Measurements from ENCODE around the gene CLIP1. TPM values are rescaled to one million over a fixed set of nuclear protein-coding genes. Genes with fewer than 3 reads are reported as not detected.

The CLIP1 gene
- total RNA-seq, 1 donor from 2014 or later, result 59.1 TPM

DNA sequence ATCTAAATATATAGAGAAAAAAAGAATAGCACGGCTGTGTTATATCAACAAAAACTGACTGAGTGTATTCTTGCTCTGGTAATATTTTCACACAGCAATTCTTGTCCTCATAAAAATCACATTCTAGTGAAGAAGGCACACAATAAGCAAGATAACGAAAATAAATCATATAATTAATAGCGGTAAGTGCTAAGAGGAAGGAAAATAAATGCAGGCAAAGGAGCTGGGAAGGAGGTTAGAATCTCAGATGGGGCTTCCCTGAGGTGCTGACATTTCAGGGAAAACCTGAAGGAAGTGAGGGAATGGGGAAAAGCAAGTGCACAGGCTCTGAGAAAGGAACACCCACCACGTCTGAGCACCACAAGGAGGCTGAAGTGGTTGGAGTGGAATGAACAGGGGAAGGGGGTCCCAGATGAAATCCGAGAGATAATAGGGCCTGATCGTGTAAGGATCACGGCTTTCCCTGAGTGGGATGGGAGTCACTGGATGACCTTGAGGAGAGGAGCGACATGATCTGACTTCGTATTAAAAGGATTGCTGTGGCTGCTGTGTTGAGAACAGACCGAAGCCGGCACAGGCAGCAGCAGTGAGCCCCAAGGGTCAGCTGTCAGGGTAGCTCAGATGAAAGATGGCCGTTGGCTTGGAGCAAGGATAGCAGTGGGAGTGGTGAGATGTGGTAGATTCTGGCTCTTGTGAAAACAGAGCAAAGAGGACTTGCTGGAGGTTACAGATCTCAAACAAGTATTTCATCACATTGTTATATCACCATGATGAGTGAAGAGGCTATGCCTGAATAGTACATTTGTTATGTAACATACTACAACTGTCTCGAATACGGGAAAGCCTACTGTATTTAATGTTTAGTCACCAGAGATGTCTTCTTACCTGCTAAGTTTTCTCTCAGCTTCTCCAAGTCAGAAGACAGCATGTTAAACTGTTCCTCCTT, 89.1 kb downstream of the CLIP1 start:
- Mint-ChIP-seq H3K4me1 (ENCODE audit: unreplicated experiment) (no peaks in the 10 kb centered on the region), H3K36me3 (peaks cover 8% of the 10 kb centered on the region), H3K27me3 (no peaks in the 10 kb centered on the region), H3K9me3 (no peaks in the 10 kb centered on the region), H3K4me3 (no peak overlapping the region), H3K27ac (peak overlapping the region; percentile 37)
- no peak for DNase-seq (ENCODE audit: extremely low spot score, unreplicated experiment)
- TF ChIP-seq, protein P1, sequence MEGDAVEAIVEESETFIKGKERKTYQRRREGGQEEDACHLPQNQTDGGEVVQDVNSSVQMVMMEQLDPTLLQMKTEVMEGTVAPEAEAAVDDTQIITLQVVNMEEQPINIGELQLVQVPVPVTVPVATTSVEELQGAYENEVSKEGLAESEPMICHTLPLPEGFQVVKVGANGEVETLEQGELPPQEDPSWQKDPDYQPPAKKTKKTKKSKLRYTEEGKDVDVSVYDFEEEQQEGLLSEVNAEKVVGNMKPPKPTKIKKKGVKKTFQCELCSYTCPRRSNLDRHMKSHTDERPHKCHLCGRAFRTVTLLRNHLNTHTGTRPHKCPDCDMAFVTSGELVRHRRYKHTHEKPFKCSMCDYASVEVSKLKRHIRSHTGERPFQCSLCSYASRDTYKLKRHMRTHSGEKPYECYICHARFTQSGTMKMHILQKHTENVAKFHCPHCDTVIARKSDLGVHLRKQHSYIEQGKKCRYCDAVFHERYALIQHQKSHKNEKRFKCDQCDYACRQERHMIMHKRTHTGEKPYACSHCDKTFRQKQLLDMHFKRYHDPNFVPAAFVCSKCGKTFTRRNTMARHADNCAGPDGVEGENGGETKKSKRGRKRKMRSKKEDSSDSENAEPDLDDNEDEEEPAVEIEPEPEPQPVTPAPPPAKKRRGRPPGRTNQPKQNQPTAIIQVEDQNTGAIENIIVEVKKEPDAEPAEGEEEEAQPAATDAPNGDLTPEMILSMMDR (conservative IDR thresholded peaks at IDR 0.05), result no peak

DNA sequence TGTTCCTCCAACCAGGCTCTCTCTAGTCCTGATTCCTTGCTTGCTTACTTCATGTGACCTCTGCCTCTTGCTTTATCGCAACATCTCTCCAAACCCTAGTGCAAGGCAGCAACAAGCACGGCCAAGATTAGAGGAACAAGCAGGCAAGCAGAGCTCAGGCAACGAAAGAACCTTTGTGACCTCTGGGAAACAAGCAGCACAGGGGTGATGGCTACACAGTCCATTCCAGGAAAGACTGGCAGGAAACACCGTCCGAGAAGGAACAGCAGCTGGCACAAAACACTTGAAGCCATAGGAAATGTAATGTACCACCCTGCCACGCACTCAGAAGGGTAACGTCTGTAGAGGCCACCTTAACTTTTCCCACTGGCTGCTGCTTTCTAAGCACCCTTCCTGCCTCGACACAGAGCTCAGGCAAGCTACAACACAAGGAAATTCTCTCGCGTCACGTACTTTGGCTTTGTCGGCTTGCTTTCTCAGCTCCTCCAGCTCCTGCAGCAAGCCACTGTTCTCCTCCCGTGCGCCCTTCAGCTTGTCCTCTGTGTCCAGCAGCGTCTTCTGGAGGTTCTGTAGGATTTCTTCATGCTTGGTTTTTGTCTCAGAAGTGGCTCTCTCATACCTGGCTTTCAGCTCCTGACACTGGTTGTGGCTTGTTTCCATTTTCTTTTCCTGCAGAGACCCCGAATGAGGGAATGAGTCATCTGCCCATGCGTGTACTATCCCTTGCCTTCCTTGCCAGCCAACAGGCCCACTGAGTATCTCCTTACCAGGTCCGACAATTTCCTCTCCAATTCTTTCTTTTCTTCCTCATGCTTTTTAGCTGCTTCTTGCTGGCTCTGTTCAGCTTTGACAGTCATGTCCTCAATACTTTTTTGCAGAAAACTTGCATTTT, 94.7 kb downstream of the CLIP1 start:
- Mint-ChIP-seq H3K27me3 (no peaks in the 10 kb centered on the region), H3K4me3 (no peak overlapping the region), H3K27ac (peak overlapping the region; percentile 50), H3K4me1 (ENCODE audit: unreplicated experiment) (no peaks in the 10 kb centered on the region), H3K36me3 (peaks cover 16% of the 10 kb centered on the region), H3K9me3 (no peaks in the 10 kb centered on the region)
- DNase-seq (ENCODE audit: extremely low spot score, unreplicated experiment), result no peak
- TF ChIP-seq, protein P1 (conservative IDR thresholded peaks at IDR 0.05), result no peak

DNA sequence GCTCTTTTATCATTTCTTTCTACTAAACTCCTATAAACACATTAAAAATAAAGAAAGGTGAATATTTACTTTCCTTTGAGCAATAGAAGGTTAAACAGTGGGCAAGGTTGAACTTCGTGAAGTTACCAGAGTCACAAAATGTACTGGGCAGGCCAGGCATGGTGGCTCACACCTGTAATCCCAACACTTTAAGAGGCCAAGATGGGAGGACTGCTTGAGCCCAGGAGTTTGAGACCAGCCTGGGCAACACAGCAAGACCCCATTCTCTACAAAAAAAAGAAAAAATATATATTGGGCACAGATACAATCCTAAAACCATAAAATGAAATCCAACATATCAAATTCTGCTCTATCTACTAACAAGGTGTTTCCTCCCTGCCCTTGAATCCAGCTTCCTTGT, 95.5 kb downstream of the CLIP1 start:
- Mint-ChIP-seq H3K9me3 (no peaks in the 10 kb centered on the region), H3K4me3 (no peak overlapping the region), H3K36me3 (peaks cover 16% of the 10 kb centered on the region), H3K4me1 (ENCODE audit: unreplicated experiment) (no peaks in the 10 kb centered on the region), H3K27ac (no peak overlapping the region), H3K27me3 (no peaks in the 10 kb centered on the region)
- DNase-seq (ENCODE audit: extremely low spot score, unreplicated experiment), result no peak
- TF ChIP-seq, protein P1 (conservative IDR thresholded peaks at IDR 0.05), result no peak

DNA sequence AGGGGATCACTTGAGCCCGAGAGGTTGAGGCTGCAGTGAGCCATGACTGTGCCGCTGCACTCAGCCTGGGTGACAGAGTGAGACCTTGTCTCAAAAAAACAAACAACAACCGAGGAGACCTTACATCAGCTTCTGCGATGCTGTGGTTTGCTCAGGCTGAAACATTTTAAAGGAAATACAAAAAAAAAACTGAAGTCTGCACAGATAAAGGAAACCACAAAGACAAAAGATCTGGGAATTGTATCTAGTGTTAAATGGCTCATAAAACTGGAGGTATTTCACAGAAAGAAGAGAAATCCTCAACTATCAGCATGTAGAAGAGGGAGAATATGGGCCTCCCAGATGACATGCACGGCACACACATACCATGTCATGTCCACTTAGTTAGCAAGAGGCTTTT, 95.9 kb downstream of the CLIP1 start:
- Mint-ChIP-seq H3K36me3 (peaks cover 16% of the 10 kb centered on the region), H3K9me3 (no peaks in the 10 kb centered on the region), H3K4me1 (ENCODE audit: unreplicated experiment) (no peaks in the 10 kb centered on the region), H3K27me3 (no peaks in the 10 kb centered on the region), H3K27ac (no peak overlapping the region), H3K4me3 (no peak overlapping the region)
- TF ChIP-seq, protein P1 (conservative IDR thresholded peaks at IDR 0.05), result no peak
- no peak for DNase-seq (ENCODE audit: extremely low spot score, unreplicated experiment)

DNA sequence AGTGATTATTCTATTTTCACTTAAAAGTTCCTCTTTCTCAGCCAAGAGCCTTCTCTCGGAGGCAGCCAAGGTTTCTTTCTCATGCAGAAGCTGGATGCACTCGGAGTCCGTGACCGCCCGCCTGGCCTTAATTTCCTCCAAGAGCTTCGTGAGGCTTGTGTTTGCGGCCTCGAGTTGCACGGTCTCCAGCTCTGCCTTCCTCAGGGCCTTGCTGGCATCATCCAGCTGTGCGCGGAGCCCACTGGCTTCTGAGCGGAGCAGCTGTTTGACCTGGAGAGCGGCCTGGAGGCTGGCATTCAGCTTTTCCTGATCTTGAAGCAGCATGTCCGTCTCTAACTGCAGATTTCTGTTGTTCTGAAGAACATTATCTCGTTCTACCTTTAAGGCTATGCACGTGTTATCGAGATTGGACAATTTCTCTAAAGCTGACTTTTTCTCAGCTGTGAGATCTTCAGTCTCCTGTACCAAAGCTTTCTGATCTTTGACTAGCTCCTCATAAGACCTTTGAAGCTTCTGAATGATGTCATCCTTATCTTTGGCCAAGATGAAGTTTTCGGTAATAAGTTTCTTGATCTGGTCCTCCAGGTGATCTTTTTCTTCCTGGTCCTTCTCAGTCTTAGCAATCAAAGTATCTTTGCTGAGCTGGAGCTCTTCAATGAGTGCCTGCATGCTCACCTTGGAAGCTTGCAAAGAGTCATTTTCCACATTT, 99.0 kb downstream of the CLIP1 start:
- H3K9me3 Mint-ChIP-seq, result no peaks in the 10 kb centered on the region
- no peaks in the 10 kb centered on the region for H3K27me3 Mint-ChIP-seq
- no peak overlapping the region for H3K4me3 Mint-ChIP-seq
- H3K27ac Mint-ChIP-seq, result no peak overlapping the region
- TF ChIP-seq, protein P1 (conservative IDR thresholded peaks at IDR 0.05), result no peak
- H3K4me1 Mint-ChIP-seq (ENCODE audit: unreplicated experiment), result no peaks in the 10 kb centered on the region
- peaks cover 16% of the 10 kb centered on the region for H3K36me3 Mint-ChIP-seq
- no peak for DNase-seq (ENCODE audit: extremely low spot score, unreplicated experiment)

Measured in type B pancreatic cell (in vitro differentiated cells).